ENCODE data around the gene CRELD2.
"Not testable (repeated sequence)": the region's sequence is repeated elsewhere in the genome, so short reads cannot be mapped to it uniquely, and the experiment has no call there.

The CRELD2 gene

DNA sequence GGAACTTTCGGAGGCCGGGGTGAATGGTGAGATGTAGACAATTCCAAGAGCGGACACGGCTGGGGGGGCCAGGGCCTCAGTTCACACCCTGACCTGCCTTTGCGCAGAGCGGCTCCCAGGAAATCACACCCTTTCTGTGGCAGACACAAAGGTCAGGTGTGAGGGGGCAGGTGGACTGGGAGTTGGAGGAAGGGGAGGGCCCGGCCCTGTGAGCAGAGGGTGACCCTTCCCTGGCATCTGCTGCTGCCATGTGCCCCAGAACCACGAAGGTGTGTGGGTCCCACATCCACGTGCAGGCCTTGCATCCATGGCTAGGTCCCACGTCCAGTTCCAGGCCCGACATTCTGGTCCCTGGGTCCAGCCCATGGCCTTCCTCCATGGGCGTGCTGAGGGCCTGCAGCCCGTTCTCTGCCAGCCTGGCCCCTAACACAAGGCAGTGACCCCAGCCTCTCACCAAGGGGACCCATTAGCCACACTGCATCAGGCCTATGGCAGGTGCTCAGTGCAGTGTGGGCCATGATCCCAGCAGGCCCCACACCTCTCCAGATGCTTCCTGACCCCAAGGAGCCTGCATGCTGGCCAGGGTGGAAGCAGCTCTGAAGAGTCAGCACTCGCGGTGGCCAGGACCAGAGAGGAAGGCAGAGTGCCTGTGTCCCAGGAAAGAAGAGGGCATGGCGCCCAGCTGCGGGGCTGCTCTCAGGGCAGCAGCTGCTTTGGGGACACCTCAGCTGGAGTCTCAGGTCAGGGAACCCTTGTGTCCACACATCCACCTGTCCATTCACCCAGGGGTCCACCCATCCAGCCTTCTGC lies 23.3 kb downstream of the CRELD2 start:
- no peak for DNase-seq (ENCODE audit: low read depth)
- no peak overlapping the region for H3K4me3 ChIP-seq (ENCODE audit: low read depth, low read length)
- TF ChIP-seq, protein P1, sequence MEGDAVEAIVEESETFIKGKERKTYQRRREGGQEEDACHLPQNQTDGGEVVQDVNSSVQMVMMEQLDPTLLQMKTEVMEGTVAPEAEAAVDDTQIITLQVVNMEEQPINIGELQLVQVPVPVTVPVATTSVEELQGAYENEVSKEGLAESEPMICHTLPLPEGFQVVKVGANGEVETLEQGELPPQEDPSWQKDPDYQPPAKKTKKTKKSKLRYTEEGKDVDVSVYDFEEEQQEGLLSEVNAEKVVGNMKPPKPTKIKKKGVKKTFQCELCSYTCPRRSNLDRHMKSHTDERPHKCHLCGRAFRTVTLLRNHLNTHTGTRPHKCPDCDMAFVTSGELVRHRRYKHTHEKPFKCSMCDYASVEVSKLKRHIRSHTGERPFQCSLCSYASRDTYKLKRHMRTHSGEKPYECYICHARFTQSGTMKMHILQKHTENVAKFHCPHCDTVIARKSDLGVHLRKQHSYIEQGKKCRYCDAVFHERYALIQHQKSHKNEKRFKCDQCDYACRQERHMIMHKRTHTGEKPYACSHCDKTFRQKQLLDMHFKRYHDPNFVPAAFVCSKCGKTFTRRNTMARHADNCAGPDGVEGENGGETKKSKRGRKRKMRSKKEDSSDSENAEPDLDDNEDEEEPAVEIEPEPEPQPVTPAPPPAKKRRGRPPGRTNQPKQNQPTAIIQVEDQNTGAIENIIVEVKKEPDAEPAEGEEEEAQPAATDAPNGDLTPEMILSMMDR (IDR thresholded peaks at IDR 0.05; ENCODE audit: insufficient read depth, low read depth, low read length, missing control alignments) = no peak

DNA sequence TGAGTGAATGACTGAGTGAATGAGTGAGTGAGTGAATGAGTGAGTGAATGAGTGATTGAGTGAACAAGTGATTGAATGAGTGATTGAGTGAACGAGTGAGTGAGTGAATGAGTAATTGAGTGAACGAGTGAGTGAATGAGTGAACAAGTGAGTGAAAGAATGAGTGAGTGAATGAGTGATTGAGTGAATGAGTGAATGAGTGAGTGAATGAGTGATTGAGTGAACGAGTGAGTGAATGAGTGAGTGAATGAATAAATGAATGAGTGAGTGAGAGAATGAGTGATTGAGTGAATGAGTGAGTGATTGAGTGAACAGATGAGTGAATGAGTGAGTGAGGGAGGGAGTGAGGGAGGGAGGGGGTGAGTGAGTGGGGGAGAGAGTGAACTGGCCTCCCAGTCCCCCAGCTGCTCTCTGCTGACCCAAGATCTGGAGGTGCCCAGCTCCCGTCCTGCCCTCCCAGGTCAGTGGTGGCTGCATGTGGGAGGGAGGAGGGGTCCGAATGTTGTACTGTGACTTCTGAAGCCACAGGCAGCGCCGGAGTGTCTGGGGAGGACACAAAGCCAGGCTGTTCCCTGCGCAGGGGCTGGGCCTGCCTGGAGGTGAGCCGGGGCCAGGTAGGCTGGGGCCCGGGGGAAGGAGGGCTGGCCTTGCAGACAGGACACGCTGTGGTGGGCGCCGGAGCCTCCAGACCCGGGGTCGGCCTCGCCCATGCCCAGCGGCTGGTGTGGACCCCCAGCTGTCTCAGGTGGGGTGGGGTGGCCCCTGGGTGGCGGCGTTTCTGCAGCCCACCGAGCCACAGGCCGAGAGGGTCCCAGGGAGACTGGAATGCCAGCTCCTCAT lies 24.4 kb downstream of the CRELD2 start:
- TF ChIP-seq, protein P1 (IDR thresholded peaks at IDR 0.05; ENCODE audit: insufficient read depth, low read depth, low read length, missing control alignments) = no peak
- H3K4me3 ChIP-seq (ENCODE audit: low read depth, low read length) = no peak overlapping the region
- DNase-seq (ENCODE audit: low read depth) = no peak

DNA sequence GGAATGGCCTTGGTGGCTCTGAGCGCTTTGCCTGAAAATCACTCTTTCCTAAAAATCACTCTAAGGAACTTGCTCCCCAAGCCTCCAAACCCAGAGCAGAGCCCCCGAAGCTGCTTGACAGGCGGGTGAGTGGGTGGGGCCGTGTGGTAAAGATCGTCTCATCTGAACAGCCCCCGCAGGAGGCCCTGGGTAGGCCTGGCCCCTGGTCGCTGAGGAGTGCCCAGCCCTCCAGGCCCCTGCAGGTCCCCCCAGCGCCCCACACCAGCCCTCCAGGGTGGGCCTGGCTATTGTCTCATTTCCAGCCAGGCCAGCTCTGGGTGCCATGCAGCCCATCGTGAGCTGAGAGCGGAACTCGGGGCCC lies 25.0 kb downstream of the CRELD2 start:
- no peak overlapping the region for H3K4me3 ChIP-seq (ENCODE audit: low read depth, low read length)
- TF ChIP-seq, protein P1 (IDR thresholded peaks at IDR 0.05; ENCODE audit: insufficient read depth, low read depth, low read length, missing control alignments) = no peak
- DNase-seq (ENCODE audit: low read depth) = no peak

DNA sequence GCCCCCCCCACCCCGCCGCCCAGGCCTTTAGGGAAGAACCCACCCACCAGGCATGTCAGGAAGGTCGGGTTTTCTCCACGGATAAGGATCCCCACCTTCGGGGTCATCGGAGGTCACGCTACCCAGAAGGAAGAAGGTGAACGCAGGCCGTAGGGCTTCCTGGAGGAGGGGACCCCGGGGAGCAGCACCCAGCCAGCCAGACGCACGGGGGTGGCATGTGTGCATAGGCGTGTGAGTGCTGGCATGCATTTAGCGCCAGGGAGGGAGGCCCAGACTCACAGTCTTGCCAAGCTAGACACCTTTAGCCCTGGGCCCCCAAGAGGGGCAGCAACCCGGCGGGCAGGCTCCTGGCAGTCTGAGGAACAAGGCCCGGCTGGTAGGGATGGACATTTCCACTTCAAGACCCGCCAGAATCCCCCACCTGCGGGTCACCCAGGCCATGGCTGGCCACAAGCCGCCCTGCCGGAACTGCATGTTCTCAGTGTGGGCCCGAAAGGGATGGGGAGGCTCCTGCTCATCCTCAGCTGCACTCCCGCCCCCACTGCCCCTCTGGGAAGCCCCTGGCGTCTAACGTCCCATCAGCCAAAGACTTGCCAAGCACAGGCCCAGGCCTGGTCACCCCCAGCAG lies 25.5 kb downstream of the CRELD2 start:
- TF ChIP-seq, protein P1 (IDR thresholded peaks at IDR 0.05; ENCODE audit: insufficient read depth, low read depth, low read length, missing control alignments) = no peak
- no peak overlapping the region for H3K4me3 ChIP-seq (ENCODE audit: low read depth, low read length)

DNA sequence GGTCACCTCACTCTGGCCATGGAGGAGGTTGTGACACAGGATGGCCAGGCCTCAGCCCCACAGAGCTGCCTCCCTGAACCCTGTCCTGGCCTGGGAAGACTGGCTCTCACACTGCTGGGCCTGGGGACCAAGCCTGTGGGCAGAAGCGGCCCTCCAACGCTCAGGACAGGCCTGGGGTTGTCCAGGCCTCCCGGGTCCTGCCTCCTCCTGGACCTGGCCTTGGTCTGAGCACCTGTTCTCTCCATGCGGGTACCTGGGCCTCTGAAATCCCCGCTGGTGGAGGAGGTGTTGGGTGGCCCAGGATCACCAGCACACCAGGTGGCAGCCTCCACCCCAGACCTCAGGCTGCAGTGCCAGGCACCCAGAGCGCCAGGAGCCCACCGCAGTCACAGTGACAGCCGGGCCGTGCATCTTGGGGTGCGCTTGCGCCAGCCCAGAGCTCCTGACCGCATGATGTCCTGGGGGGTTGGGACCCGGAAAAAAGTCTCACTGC lies 26.0 kb downstream of the CRELD2 start:
- TF ChIP-seq, protein P1 (IDR thresholded peaks at IDR 0.05; ENCODE audit: insufficient read depth, low read depth, low read length, missing control alignments) = no peak
- no peak overlapping the region for H3K4me3 ChIP-seq (ENCODE audit: low read depth, low read length)
- DNase-seq (ENCODE audit: low read depth) = no peak

More for the DNA sequence above, 25.5 kb downstream of the CRELD2 start:
- no peak for DNase-seq (ENCODE audit: low read depth)

DNA sequence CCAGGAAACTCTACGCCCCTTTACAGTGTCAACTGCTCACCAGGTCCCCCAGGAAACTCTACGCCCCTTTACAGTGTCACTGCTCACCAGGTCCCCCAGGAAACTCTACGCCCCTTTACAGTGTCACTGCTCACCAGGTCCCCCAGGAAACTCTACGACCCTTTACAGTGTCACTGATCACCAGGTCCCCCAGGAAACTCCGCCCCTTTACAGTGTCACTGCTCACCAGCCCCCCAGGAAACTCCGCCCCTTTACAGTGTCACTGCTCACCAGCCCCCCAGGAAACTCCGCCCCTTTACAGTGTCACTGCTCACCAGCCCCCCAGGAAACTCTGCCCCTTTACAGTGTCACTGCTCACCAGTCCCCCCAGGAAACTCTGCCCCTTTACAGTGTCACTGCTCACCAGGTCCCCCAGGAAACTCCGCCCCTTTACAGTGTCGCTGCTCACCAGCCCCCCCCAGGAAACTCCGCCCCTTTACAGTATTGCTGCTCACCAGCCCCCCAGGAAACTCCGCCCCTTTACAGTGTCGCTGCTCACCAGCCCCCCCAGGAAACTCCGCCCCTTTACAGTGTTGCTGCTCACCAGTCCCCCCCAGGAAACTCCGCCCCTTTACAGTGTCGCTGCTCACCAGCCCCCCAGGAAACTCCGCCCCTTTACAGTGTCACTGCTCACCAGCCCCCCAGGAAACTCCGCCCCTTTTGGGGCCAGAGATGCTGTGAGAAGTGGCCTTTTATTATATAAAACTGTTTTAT lies 26.8 kb downstream of the CRELD2 start:
- peak; percentile 81 for DNase-seq (ENCODE audit: low read depth)
- not testable (repeated sequence) for H3K4me3 ChIP-seq (ENCODE audit: low read depth, low read length)

Data from GM12865 (cell line).